Measurements from ENCODE around the gene ODAD2. TPM values are rescaled to one million over a fixed set of nuclear protein-coding genes. Genes with fewer than 3 reads are reported as not detected.

The ODAD2 gene, protein sequence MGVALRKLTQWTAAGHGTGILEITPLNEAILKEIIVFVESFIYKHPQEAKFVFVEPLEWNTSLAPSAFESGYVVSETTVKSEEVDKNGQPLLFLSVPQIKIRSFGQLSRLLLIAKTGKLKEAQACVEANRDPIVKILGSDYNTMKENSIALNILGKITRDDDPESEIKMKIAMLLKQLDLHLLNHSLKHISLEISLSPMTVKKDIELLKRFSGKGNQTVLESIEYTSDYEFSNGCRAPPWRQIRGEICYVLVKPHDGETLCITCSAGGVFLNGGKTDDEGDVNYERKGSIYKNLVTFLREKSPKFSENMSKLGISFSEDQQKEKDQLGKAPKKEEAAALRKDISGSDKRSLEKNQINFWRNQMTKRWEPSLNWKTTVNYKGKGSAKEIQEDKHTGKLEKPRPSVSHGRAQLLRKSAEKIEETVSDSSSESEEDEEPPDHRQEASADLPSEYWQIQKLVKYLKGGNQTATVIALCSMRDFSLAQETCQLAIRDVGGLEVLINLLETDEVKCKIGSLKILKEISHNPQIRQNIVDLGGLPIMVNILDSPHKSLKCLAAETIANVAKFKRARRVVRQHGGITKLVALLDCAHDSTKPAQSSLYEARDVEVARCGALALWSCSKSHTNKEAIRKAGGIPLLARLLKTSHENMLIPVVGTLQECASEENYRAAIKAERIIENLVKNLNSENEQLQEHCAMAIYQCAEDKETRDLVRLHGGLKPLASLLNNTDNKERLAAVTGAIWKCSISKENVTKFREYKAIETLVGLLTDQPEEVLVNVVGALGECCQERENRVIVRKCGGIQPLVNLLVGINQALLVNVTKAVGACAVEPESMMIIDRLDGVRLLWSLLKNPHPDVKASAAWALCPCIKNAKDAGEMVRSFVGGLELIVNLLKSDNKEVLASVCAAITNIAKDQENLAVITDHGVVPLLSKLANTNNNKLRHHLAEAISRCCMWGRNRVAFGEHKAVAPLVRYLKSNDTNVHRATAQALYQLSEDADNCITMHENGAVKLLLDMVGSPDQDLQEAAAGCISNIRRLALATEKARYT
- total RNA-seq: 4.4 and 7.8 TPM in 2 replicates
- polyA plus RNA-seq: 0.51 and 1.1 TPM in 2 replicates
- 1.6 and 2.0 TPM in 2 replicates for polyA plus RNA-seq (2011; cell fraction: cytosol; rRNA removed)
- 2.2 and 2.4 TPM in 2 replicates for polyA plus RNA-seq (2011; cell fraction: nucleus; rRNA removed)
- polyA plus RNA-seq (2012): 2.5 and 4.8 TPM in 2 replicates
- polyA minus RNA-seq: 2.4 and 2.5 TPM in 2 replicates
- not detected for polyA minus RNA-seq (2011; cell fraction: cytosol; rRNA and poly(A)+ RNA removed)
- polyA minus RNA-seq (2011; cell fraction: nucleus; rRNA and poly(A)+ RNA removed): 3.9 and 6.2 TPM in 2 replicates
- Bru-seq, nascent RNA: percentile 48 among the genes with signal in this experiment
- percentile 36 among the genes with signal in this experiment for BruChase-seq, experiment 1, labeled RNA remaining after a 6-hour chase
- percentile 40 among the genes with signal in this experiment for BruChase-seq, experiment 2, labeled RNA remaining after a 2-hour chase
- long read RNA-seq, partial matches to known transcripts: 1 of 8 reads
- long read RNA-seq, other reads (novel, unspliced or antisense): 6 of 8 reads

DNA sequence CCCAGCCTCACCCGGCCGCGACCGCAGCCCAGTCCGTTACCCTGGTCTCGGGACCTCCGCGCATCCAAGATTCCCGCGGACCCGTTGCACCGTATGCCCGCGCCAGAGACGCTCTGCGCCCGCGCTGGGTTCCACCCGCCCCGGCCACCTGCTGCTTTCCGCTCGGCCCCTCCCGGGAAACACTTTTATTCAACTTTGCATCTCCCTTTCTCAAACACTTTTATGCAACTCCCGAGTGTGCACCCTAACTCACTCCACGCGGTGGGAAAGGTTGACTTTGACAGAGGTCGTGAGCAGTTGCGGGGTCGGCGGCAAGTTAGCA is at the start of gene ODAD2:
Gene ODAD2, minus strand, starts transcription at position 126 of the 322 bp plus-strand sequence. CDS start 3,937 bp downstream, outside the sequence.
- Histone ChIP-seq H3K79me2 (ENCODE audit: control insufficient read depth, insufficient read depth, low read length) (no peaks in the 10 kb centered on the region), H3K9ac (replicated peaks; ENCODE audit: extremely low read depth, insufficient read depth, low read length) (peak within 1 kb of the TSS; percentile 84), H3K4me2 (ENCODE audit: insufficient read depth, low read length) (peak within 1 kb of the TSS; percentile 89), H3K4me1 (ENCODE audit: control insufficient read depth, extremely low read depth, insufficient read depth, low read length) (peaks cover 6% of the 10 kb centered on the region), H3K27me3 (ENCODE audit: control insufficient read depth in 2 of 2, insufficient read depth in 2 of 2, low read length in 2 of 2) (no peaks in the 10 kb centered on the region), H3K9me3 (replicated peaks; ENCODE audit: control insufficient read depth, insufficient read depth, low read length) (no peaks in the 10 kb centered on the region), H4K20me1 (replicated peaks; ENCODE audit: control insufficient read depth, extremely low read depth, insufficient read depth, low read length) (no peaks in the 10 kb centered on the region), H3K27ac (ENCODE audit: insufficient read depth, low read depth, low read length) (peak within 1 kb of the TSS; percentile 32), H3K9me1 (replicated peaks; ENCODE audit: control insufficient read depth, extremely low read depth, insufficient read depth, low read length) (no peaks in the 10 kb centered on the region), H2AFZ (ENCODE audit: low read depth, low read length) (peak within 1 kb of the TSS; percentile 93), H3K36me3 (ENCODE audit: control insufficient read depth in 2 of 2, extremely low read depth in 1 of 2, insufficient read depth in 2 of 2, low read length in 2 of 2) (no peaks in the 10 kb centered on the region), H3K4me3 (replicated peaks in 1 of 3; ENCODE audit: insufficient read depth in 1 of 3, low read depth in 1 of 3, low read length in 3 of 3) (peak within 1 kb of the TSS; percentile 41 to 87 (median 71))
- intact Hi-C loops (cut with micrococcal nuclease) (loop anchor here (1.0 to 5.0 kb wide), 5 partner anchors 9 to 257 kb away; no protein-coding TSS in a partner anchor), dilution Hi-C loops (cut with MboI; ENCODE audit: extremely low pct_ligation_motif_present, low sequenced_read_pairs) (no loop called here)
- TF ChIP-seq FOS (IDR thresholded peaks at IDR 0.05; ENCODE audit: borderline replicate concordance, insufficient read depth, low read length) (no peak), POLR2A (IDR thresholded peaks at IDR 0.05; ENCODE audit: low read depth, low read length) (peak; percentile 32), JUN (IDR thresholded peaks at IDR 0.05; ENCODE audit: borderline replicate concordance, insufficient read depth, insufficient read length, low read depth) (no peak), MYC (IDR thresholded peaks at IDR 0.05; ENCODE audit: low read depth, low read length) (no peak)
- TF ChIP-seq, protein P1, sequence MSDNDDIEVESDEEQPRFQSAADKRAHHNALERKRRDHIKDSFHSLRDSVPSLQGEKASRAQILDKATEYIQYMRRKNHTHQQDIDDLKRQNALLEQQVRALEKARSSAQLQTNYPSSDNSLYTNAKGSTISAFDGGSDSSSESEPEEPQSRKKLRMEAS (IDR thresholded peaks at IDR 0.05; ENCODE audit: insufficient read depth, insufficient read length): no peak
- TF ChIP-seq, protein P2, sequence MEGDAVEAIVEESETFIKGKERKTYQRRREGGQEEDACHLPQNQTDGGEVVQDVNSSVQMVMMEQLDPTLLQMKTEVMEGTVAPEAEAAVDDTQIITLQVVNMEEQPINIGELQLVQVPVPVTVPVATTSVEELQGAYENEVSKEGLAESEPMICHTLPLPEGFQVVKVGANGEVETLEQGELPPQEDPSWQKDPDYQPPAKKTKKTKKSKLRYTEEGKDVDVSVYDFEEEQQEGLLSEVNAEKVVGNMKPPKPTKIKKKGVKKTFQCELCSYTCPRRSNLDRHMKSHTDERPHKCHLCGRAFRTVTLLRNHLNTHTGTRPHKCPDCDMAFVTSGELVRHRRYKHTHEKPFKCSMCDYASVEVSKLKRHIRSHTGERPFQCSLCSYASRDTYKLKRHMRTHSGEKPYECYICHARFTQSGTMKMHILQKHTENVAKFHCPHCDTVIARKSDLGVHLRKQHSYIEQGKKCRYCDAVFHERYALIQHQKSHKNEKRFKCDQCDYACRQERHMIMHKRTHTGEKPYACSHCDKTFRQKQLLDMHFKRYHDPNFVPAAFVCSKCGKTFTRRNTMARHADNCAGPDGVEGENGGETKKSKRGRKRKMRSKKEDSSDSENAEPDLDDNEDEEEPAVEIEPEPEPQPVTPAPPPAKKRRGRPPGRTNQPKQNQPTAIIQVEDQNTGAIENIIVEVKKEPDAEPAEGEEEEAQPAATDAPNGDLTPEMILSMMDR (IDR thresholded peaks at IDR 0.05; ENCODE audit: extremely low read depth in 1 of 2, insufficient read depth in 1 of 2, low read depth in 1 of 2, low read length in 2 of 2): no peak
- POLR2A ChIA-PET: no interaction called here
- peak; percentile 3 for DNase-seq (ENCODE audit: low read depth, low spot score)
- no TSS peak for BruUV-seq (replicated peaks)
- CTCF ChIA-PET: no interaction called here
- FAIRE-seq: no peak
